Mononuclear cell (primary cell): Measurements from ENCODE around the gene ANKZF1. TPM values are rescaled to one million over a fixed set of nuclear protein-coding genes. Genes with fewer than 3 reads are reported as not detected.
A peak's percentile ranks its signal among the peaks of the same experiment; 100 is the strongest.

Source experiments
- H3K27me3 ChIP-seq: 2 replicates; pipeline ENCODE4 v1.6.0; 2011; ENCODE audit warnings: low read length, control low read depth; ENCODE audit not compliant: insufficient read depth
- H3K4me1 ChIP-seq: 2 replicates; pipeline ENCODE4 v1.5.1; 2011; ENCODE audit warnings: mild to moderate bottlenecking, low read length, control low read depth; ENCODE audit not compliant: insufficient read depth
- H3K4me3 ChIP-seq: 2 replicates; pipeline ENCODE4 v1.5.1; 2011; ENCODE audit warnings: mild to moderate bottlenecking, low read length, moderate library complexity
- H3K9me3 ChIP-seq: 2 replicates; pipeline ENCODE4 v1.5.1; 2011; ENCODE audit warnings: low read depth, mild to moderate bottlenecking, control low read depth, low read length
- total RNA-seq: library from RNA; depleted of rRNA; stranded (reverse); fragments of >200 nt; gene quantifications from one replicate; pipeline ENCODE4 v1.2.3, GENCODE V29; 2012

The ANKZF1 gene
- total RNA-seq, 1 donor, result 45.4 TPM

DNA sequence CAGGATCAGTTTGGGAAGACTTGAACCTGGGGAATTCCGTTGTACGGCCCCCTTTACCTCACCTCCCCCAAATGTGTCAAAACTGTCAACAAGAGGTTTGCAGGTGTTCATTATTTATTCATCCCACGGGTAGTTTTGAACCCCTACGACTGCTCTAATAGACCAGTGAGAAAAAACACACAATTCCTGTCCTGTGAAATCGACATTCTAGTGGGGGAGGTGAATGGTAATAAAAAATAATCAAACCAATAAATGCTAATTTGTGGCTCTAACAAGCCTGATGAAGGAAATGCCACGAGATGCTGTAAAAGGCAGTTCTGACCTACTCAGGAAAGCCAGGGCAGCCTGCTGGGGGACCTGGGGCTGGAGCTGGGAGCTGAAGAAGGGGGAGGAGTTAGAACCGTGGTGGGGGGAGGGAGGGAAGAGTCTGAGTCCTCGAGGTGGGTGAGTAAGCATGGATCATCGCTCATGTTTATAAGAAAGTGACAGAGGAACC, 49.1 kb downstream of the ANKZF1 start:
- H3K4me3 ChIP-seq, result peak overlapping the region; percentile 61

DNA sequence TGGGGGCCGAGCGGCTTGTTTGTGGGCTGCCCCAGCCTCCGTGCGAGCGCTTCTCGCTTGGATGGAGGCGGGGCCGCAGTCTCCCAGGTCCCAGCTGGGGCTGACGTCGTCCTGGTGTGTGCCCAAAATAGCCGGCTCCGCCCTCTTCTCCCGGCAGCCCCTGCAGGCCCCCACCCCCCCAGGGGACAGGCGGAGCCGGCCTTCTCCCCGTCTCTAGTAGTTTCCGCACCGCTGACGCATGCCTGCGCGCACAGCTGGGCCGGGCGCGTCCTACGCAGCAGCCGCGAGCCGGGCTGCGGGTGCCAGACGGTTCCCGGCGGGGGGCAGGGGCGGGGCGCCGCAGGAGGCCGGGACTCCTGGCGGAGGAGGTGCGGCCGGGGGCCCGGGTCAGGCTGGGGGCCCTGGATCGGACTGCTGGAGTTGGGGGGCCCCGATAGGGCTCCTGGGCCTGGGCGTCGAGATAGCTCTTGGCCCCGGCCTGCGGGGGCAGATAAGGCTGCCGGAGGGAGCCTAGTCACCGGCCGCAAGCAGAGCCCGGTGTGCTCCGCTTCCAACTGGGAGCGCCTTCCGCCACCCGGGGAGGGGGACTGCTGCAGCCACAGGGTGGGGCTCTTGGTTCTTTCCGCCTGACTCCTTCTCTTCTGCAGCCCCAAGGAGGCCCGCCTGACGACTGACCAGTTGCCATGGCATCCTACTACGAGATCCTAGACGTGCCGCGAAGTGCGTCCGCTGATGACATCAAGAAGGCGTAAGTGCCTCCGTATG, 49.7 kb downstream of the ANKZF1 start, which contains the start of gene DNAJB2:
TSS of gene DNAJB2 (plus strand) at position 216 of the 765 bp plus-strand sequence. CDS start at position 684, 468 bp downstream.
- Histone ChIP-seq H3K4me1 (peaks cover 29% of the 10 kb centered on the region), H3K4me3 (peak within 1 kb of the TSS; percentile 61), H3K27me3 (no peaks in the 10 kb centered on the region), H3K9me3 (no peaks in the 10 kb centered on the region)

More for the DNA sequence above, 49.1 kb downstream of the ANKZF1 start:
- H3K4me1 ChIP-seq, result peaks cover 29% of the 10 kb centered on the region
- H3K9me3 ChIP-seq, result no peaks in the 10 kb centered on the region
- H3K27me3 ChIP-seq, result no peaks in the 10 kb centered on the region

DNA sequence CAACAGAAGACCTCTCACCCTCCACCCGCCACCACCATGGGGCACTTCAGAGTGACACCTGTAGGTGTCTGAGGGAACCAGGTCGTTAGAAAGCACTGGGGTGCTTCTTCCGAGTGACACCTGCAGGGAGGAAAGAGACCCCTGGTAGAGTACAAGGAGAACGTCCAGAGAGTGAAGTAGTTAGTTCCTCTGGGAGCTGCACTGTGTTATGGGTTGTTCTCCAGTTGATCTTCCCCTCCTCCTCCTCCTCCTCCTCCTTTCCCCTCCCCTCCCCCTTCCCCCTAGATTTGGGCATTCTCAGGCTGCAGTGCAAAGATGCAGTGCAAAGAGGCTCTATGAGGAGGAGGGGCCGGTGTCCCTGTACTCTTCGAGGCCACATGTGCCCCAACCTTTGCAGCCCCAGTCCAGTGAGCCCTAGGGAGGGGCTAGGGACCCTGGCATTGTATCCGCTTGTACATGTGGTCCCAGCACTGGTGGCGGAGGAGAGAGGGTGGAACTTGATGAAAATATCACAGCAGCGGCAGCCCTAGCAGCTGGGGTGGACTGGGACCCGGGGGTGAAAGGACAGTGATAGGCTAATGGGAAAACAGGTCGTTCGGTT, 50.4 kb downstream of the ANKZF1 start:
- H3K27me3 ChIP-seq, result no peaks in the 10 kb centered on the region
- peak overlapping the region; percentile 61 for H3K4me3 ChIP-seq
- H3K4me1 ChIP-seq, result peaks cover 29% of the 10 kb centered on the region
- H3K9me3 ChIP-seq, result no peaks in the 10 kb centered on the region

DNA sequence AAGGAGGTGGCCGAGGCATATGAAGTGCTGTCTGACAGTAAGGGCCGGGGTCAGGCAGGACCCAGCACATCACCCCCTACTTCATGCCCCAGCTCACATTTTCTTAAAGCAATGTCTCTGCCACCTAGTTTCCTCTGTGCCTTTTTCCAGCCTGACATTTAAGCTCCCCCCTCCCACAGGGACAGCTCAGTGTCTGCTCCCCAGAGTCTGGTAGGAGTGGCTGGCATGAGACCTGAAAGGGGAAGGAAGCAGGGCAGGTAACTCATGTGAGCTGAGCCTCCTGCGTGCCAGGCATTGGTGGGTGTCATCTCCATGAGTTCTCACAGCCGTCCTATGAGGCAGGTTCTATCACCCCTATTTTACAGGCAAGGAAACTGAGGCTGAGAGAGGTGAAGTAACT, 51.0 kb downstream of the ANKZF1 start:
- H3K27me3 ChIP-seq, result no peaks in the 10 kb centered on the region
- H3K4me3 ChIP-seq, result no peak overlapping the region
- H3K9me3 ChIP-seq, result no peaks in the 10 kb centered on the region
- H3K4me1 ChIP-seq, result peaks cover 29% of the 10 kb centered on the region

DNA sequence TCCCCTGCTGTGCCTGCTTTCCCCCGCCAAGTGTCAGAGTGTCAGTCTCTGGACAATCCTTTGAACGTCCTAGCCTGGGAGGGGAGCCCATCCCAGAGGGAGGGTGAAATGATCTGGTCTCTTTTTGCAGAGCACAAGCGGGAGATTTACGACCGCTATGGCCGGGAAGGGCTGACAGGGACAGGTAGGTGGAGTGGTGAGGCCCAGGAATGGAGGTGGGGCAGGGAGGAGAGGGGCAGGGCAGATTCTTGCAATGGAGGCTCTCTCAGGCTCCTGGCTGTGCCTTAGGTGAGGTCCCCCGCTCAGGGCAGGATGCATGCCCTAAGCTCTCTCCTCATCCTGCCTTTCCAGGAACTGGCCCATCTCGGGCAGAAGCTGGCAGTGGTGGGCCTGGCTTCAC, 52.0 kb downstream of the ANKZF1 start:
- Histone ChIP-seq H3K27me3 (no peaks in the 10 kb centered on the region), H3K4me3 (no peak overlapping the region), H3K4me1 (peaks cover 29% of the 10 kb centered on the region), H3K9me3 (no peaks in the 10 kb centered on the region)

DNA sequence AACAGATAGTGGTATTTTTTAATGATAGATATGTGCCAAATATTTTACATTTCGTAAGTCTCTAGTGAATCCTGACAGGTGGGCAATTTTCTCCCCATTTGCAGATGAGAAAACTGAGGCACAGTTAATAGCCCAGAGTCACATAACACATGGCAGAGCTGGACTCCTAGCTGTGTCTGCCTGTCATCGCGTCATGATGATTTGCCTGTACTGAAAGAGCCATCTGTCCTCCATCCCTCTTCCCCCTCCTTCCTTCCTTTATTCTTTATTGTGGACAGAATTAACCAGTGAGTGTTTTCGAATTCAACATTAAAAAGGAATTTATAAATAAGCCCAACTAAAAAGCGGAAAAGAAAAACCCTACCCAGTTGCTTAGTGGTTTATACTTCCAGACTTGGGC, 52.8 kb downstream of the ANKZF1 start:
- Histone ChIP-seq H3K4me1 (peaks cover 29% of the 10 kb centered on the region), H3K4me3 (no peak overlapping the region), H3K27me3 (no peaks in the 10 kb centered on the region), H3K9me3 (no peaks in the 10 kb centered on the region)

DNA sequence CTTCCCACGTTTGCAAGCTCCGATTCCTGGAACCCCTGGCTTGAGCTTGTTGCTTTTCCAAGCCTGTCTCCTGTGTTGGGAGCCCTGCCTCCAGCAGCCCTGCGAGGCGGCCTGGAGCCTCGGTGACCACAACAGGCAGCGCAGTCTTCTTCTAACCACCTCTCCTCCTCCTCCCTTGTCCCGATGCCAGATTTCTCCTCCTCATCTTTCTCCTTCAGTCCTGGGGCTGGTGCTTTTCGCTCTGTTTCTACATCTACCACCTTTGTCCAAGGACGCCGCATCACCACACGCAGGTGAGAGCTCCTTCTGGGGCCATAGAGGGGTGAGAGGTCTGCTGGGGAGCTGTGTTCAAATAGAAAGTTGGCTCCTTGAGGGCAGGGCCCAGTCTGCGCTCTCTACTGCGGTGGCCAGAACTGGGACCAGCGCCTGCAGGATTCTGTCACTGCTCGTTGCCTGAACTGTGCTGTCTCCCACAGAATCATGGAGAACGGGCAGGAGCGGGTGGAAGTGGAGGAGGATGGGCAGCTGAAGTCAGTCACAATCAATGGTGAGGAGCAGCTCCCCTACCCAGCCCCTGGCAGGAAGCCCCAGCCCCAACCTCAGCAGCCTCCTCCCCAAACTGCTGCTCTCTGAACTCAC, 53.5 kb downstream of the ANKZF1 start:
- no peak overlapping the region for H3K4me3 ChIP-seq
- H3K9me3 ChIP-seq, result no peaks in the 10 kb centered on the region
- peaks cover 23% of the 10 kb centered on the region for H3K4me1 ChIP-seq

DNA sequence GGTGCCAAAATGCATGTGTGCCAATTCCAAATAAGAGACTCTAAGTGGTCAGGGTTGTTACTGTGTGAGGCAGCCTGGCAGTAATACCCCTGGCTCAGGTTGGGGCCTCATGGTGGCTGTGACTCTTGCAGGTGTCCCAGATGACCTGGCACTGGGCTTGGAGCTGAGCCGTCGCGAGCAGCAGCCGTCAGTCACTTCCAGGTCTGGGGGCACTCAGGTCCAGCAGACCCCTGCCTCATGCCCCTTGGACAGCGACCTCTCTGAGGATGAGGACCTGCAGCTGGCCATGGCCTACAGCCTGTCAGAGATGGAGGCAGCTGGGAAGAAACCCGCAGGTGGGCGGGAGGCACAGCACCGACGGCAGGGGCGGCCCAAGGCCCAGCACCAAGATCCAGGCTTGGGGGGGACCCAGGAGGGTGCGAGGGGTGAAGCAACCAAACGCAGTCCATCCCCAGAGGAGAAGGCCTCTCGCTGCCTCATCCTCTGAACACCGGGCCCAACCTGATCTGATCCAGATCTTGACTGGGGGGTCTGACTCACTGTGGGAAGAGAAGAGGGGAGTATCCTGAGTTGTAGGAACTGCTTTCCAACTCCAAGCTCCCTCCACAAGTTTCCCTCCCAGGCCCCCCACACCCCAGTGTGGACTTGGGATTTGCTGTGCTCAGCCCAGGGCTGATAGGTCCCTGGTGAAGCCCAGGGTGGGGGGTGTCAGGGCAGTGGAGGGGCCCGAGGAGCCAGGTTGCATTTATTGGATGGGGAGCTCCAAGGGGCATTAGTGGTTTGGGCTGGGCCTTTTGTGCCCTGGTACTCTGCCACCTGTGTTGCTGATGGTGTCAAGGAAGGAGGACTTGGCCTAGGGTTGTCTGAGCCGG, 55.1 kb downstream of the ANKZF1 start:
- Histone ChIP-seq H3K4me1 (peaks cover 12% of the 10 kb centered on the region), H3K9me3 (no peaks in the 10 kb centered on the region), H3K4me3 (no peak overlapping the region), H3K27me3 (no peaks in the 10 kb centered on the region)

More for the DNA sequence above, 53.5 kb downstream of the ANKZF1 start:
- H3K27me3 ChIP-seq, result no peaks in the 10 kb centered on the region

DNA sequence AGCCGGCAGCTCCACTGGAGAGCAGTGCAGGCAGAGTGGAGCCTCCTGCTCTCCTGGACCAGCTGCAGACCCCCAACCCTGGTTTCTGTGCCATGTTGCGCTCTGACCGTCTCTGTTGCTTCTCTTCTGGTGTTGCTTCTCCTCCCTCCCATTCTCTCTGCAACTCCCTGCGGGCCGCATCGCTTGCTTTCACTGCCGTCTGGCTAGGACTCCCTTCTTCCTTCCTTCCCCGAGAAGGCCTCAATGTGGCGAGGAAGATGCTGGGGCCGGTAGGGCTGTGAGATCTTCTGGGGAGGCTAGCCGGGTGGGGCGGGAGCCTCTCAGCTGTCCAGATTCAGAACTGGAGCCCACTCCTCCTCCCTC, 55.7 kb downstream of the ANKZF1 start:
- H3K4me3 ChIP-seq, result no peak overlapping the region
- H3K4me1 ChIP-seq, result peaks cover 6% of the 10 kb centered on the region
- H3K9me3 ChIP-seq, result no peaks in the 10 kb centered on the region
- H3K27me3 ChIP-seq, result no peaks in the 10 kb centered on the region

DNA sequence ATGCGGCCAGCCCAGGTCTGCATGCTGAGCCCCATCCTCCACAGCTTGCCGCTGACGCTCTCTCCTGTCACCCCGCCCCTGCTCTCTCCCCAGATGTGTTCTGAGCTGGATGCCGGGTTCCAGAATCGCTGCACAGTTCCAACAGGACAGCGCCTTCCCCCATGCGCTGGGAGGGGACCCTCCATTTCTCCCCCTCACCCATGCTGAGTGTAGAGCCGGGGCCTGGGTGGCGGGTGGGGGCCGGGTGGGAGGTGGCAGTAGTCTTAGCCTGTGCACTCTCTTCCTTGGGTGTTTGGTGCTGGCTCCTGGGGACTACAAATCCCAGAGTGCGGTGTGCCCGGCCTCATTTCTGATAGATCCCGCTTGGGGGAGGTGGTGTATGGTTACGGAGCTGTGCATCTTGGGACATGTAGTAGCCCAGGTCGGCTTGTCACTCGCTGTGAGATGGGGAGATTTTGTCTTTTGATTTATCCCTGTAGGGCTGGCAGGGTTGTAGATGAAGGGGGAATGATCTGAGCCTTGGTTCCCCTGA, 56.4 kb downstream of the ANKZF1 start:
- Histone ChIP-seq H3K9me3 (no peaks in the 10 kb centered on the region), H3K4me1 (no peaks in the 10 kb centered on the region)

More for the DNA sequence above, 56.4 kb downstream of the ANKZF1 start:
- Histone ChIP-seq H3K4me3 (no peak overlapping the region), H3K27me3 (no peaks in the 10 kb centered on the region)

Other genes starting within 250 kb of the ANKZF1 start
- not detected for gene FEV, start 244.6 kb upstream of the ANKZF1 start, total RNA-seq
- not detected for gene CRYBA2, start 236.4 kb upstream of the ANKZF1 start, total RNA-seq
- 0.10 TPM for gene CFAP65, start 188.3 kb upstream of the ANKZF1 start, total RNA-seq
- 0.10 TPM for gene IHH, start 168.9 kb upstream of the ANKZF1 start, total RNA-seq
- 13.7 TPM for gene NHEJ1, start 69.0 kb upstream of the ANKZF1 start, total RNA-seq
- 0.31 TPM for gene SLC23A3, start 59.8 kb upstream of the ANKZF1 start, total RNA-seq
- gene CNPPD1, start 52.9 kb upstream of the ANKZF1 start, total RNA-seq, result 27.5 TPM
- gene RETREG2, start 51.5 kb upstream of the ANKZF1 start, total RNA-seq, result 64.0 TPM
- gene ZFAND2B, start 23.0 kb upstream of the ANKZF1 start, total RNA-seq, result 41.6 TPM
- 1.3 TPM for gene ABCB6, start 10.8 kb upstream of the ANKZF1 start, total RNA-seq
- gene ATG9A, start 170 bp upstream of the ANKZF1 start, total RNA-seq, result 30.3 TPM
- gene GLB1L, start 15.6 kb downstream of the ANKZF1 start, total RNA-seq, result 3.4 TPM
- 18.5 TPM for gene STK16, start 15.7 kb downstream of the ANKZF1 start, total RNA-seq
- gene TUBA4B, start 23.4 kb downstream of the ANKZF1 start, total RNA-seq, result not detected
- gene TUBA4A, start 24.1 kb downstream of the ANKZF1 start, total RNA-seq, result 108 TPM
- 57.5 TPM for gene DNAJB2, start 49.6 kb downstream of the ANKZF1 start, total RNA-seq
- 1.3 TPM for gene PTPRN, start 79.6 kb downstream of the ANKZF1 start, total RNA-seq
- gene RESP18, start 102.9 kb downstream of the ANKZF1 start, total RNA-seq, result not detected
- gene DNPEP, start 158.1 kb downstream of the ANKZF1 start, total RNA-seq, result 24.9 TPM
- gene DES, start 188.6 kb downstream of the ANKZF1 start, total RNA-seq, result 1.3 TPM
- 2.4 TPM for gene SPEG, start 205.0 kb downstream of the ANKZF1 start, total RNA-seq